ENCODE measurements around the gene CFAP58.

DNA sequence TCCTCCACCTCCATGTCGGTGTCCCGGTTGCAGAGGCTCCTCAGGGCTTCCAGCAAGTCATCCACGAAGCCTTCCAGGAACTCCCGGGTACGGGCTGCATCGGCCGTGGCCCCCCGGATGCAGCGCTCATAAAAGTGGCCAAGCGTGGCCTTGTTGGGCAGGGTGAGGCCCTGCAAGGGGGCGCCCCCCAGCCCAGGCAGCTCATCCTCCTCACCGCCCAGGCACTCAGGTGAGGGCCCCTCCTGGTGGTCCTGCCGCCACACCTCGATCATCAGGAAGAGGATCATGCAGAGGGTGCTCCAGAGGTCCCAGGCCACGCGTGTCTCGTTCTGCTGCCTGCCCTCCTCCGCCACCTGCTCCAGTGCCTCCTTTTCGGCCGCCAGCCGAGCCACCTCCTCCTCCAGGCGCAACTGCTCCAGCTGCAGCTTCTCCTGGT, 38.1 kb upstream of the CFAP58 start:
- TF ChIP-seq EP300 (IDR thresholded peaks at IDR 0.05; ENCODE audit: borderline replicate concordance): no peak
- TF ChIP-seq, protein P1, sequence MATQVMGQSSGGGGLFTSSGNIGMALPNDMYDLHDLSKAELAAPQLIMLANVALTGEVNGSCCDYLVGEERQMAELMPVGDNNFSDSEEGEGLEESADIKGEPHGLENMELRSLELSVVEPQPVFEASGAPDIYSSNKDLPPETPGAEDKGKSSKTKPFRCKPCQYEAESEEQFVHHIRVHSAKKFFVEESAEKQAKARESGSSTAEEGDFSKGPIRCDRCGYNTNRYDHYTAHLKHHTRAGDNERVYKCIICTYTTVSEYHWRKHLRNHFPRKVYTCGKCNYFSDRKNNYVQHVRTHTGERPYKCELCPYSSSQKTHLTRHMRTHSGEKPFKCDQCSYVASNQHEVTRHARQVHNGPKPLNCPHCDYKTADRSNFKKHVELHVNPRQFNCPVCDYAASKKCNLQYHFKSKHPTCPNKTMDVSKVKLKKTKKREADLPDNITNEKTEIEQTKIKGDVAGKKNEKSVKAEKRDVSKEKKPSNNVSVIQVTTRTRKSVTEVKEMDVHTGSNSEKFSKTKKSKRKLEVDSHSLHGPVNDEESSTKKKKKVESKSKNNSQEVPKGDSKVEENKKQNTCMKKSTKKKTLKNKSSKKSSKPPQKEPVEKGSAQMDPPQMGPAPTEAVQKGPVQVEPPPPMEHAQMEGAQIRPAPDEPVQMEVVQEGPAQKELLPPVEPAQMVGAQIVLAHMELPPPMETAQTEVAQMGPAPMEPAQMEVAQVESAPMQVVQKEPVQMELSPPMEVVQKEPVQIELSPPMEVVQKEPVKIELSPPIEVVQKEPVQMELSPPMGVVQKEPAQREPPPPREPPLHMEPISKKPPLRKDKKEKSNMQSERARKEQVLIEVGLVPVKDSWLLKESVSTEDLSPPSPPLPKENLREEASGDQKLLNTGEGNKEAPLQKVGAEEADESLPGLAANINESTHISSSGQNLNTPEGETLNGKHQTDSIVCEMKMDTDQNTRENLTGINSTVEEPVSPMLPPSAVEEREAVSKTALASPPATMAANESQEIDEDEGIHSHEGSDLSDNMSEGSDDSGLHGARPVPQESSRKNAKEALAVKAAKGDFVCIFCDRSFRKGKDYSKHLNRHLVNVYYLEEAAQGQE (IDR thresholded peaks at IDR 0.05; ENCODE audit: low read depth): no peak
- TF ChIP-seq ZBTB7A (IDR thresholded peaks at IDR 0.05; ENCODE audit: low read depth): no peak
- no peak for TF ChIP-seq RAD21 (IDR thresholded peaks at IDR 0.05; ENCODE audit: low read depth)
- no peak for TF ChIP-seq EGR1 (IDR thresholded peaks at IDR 0.05)
- TF ChIP-seq TEAD4 (IDR thresholded peaks at IDR 0.05): no peak
- TF ChIP-seq, protein P2, sequence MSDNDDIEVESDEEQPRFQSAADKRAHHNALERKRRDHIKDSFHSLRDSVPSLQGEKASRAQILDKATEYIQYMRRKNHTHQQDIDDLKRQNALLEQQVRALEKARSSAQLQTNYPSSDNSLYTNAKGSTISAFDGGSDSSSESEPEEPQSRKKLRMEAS (IDR thresholded peaks at IDR 0.05): no peak
- no peak for TF ChIP-seq CREB1 (IDR thresholded peaks at IDR 0.05; ENCODE audit: low read depth)
